Thoracic aorta (tissue), 2 donors: ENCODE results near the gene SORCS1. TPM values are rescaled to one million over a fixed set of nuclear protein-coding genes. Genes with fewer than 3 reads are reported as not detected.

Source experiments
- ATAC-seq: fragments of 150-250 bp; one replicate; pipeline ENCODE4 v1.8.0; 2017; ENCODE audit warnings: low read depth; ENCODE audit not compliant: insufficient number of reproducible peaks, low FRiP score
- DNase-seq: peaks from one replicate; pipeline ENCODE4 v3.0.0-alpha.2; 2020; ENCODE audit warnings: low spot score
- H3K27ac ChIP-seq, 2 donors: fragments of 200-600 bp; sonication (generic); 1 replicate in 1 of 2; 2 replicates in 1 of 2; pipeline ENCODE4 v1.5.1; 2016; ENCODE audit warnings: mild to moderate bottlenecking in 2 of 2, moderate library complexity in 2 of 2
- H3K27me3 ChIP-seq: fragments of 200-600 bp; sonication (generic); replicated peaks from 2 replicates; pipeline ENCODE4 v1.6.0; 2016; ENCODE audit warnings: mild to moderate bottlenecking; ENCODE audit not compliant: insufficient read depth
- H3K36me3 ChIP-seq: fragments of 200-600 bp; sonication (generic); one replicate; pipeline ENCODE4 v1.5.1; 2016
- H3K4me1 ChIP-seq, 2 donors: fragments of 200-600 bp; sonication (generic); 1 replicate in 1 of 2; 2 replicates in 1 of 2; pipeline versions ENCODE4 v1.5.1 to v1.6.0; 2016; ENCODE audit warnings: low read depth in 2 of 2, mild to moderate bottlenecking in 1 of 2; ENCODE audit not compliant: control insufficient read depth in 1 of 2
- H3K4me3 ChIP-seq: fragments of 200-600 bp; sonication (generic); 2 replicates; pipeline ENCODE4 v1.5.1; 2016; ENCODE audit warnings: mild to moderate bottlenecking
- H3K9me3 ChIP-seq: fragments of 200-600 bp; sonication (generic); 2 replicates; pipeline ENCODE4 v1.5.1; 2016
- CTCF ChIP-seq: fragments of 200-600 bp; sonication (generic); IDR thresholded peaks from one replicate; pipeline ENCODE4 v1.5.1; 2019; ENCODE audit warnings: antibody characterized with exemption
- total RNA-seq, 2 donors: library from RNA; depleted of rRNA; stranded (reverse); fragments of >200 nt; gene quantifications; one replicate each; pipeline versions ENCODE4 v1.1.0 to v1.2.3, GENCODE V29; 2016

Gene SORCS1
- total RNA-seq, 2 donors from 2014 or later, result 0.27 to 1.1 TPM

- Histone ChIP-seq H3K4me1 (no peaks in the 10 kb centered on the region), H3K4me3 (no peak overlapping the region), H3K27me3 (no peaks in the 10 kb centered on the region), H3K9me3 (no peaks in the 10 kb centered on the region), H3K27ac (no peak overlapping the region), H3K36me3 (no peaks in the 10 kb centered on the region)
- no peak for TF ChIP-seq CTCF
- DNase-seq (no peak), ATAC-seq (no peak)
These were observed 96.7 kb downstream of the SORCS1 start for GRCh38 chr10:107067843-107068242.

GRCh38 chr10:107064075-107064474, 100.4 kb downstream of the SORCS1 start:
- Histone ChIP-seq H3K36me3 (no peaks in the 10 kb centered on the region), H3K27ac (no peak overlapping the region), H3K4me3 (no peak overlapping the region), H3K27me3 (no peaks in the 10 kb centered on the region), H3K9me3 (no peaks in the 10 kb centered on the region), H3K4me1 (no peaks in the 10 kb centered on the region)
- DNase-seq, result no peak
- ATAC-seq, result no peak
- TF ChIP-seq CTCF, result no peak

GRCh38 chr10:107059872-107060271, 104.6 kb downstream of the SORCS1 start:
- H3K9me3 ChIP-seq, result no peaks in the 10 kb centered on the region
- ATAC-seq, result no peak
- no peak for TF ChIP-seq CTCF
- no peak overlapping the region for H3K27ac ChIP-seq
- H3K4me3 ChIP-seq, result no peak overlapping the region
- no peaks in the 10 kb centered on the region for H3K4me1 ChIP-seq
- no peaks in the 10 kb centered on the region for H3K27me3 ChIP-seq
- no peaks in the 10 kb centered on the region for H3K36me3 ChIP-seq
- DNase-seq, result no peak

- Histone ChIP-seq H3K4me3 (no peak overlapping the region), H3K36me3 (no peaks in the 10 kb centered on the region), H3K4me1 (no peaks in the 10 kb centered on the region), H3K9me3 (no peaks in the 10 kb centered on the region), H3K27ac (no peak overlapping the region), H3K27me3 (no peaks in the 10 kb centered on the region)
- no peak for TF ChIP-seq CTCF
- DNase-seq (no peak), ATAC-seq (no peak)
These were observed 105.3 kb downstream of the SORCS1 start for GRCh38 chr10:107059068-107059804.

- no peak for TF ChIP-seq CTCF
- Histone ChIP-seq H3K27me3 (no peaks in the 10 kb centered on the region), H3K4me1 (no peaks in the 10 kb centered on the region), H3K36me3 (no peaks in the 10 kb centered on the region), H3K9me3 (no peaks in the 10 kb centered on the region), H3K27ac (no peak overlapping the region), H3K4me3 (no peak overlapping the region)
- ATAC-seq (no peak), DNase-seq (no peak)
These were observed 106.2 kb downstream of the SORCS1 start for GRCh38 chr10:107058331-107058730.
